Sciatic nerve (tissue), 2 donors: ENCODE measurements around the gene TRERF1. TPM values are rescaled to one million over a fixed set of nuclear protein-coding genes. Genes with fewer than 3 reads are reported as not detected.
"Not testable (repeated sequence)": the region's sequence is repeated elsewhere in the genome, so short reads cannot be mapped to it uniquely, and the experiment has no call there.

ENCODE experiments used
- ATAC-seq: fragments of 200-7000 bp; cut with Tn5 transposase; one replicate; pipeline ENCODE4 v1.9.1; 2020; ENCODE audit warnings: mild to moderate bottlenecking, moderate library complexity
- DNase-seq: peaks from one replicate; pipeline ENCODE4 v3.0.0-alpha.2; 2020; ENCODE audit warnings: low spot score
- intact Hi-C: fragments of 100-400 bp; cut with DNase I; formaldehyde crosslinking; loops from one replicate; pipeline ENCODE4 v1.14.2; 2022
- total RNA-seq: library from RNA; stranded (reverse); fragmentation: NEBNext Ultra II Directional; extraction: Animal tissue kit (Norgen Biotek cat#: 25700); gene quantifications from one replicate; pipeline ENCODE4 v1.2.1, GENCODE V29; 2021
- donor health status: DM: no; HTN: no; CAD: no.
- donor health status: DM: no; HTN: no; CAD: no.

TRERF1 gene
- total RNA-seq, 1 donor from 2014 or later, result 7.0 TPM

GRCh38 chr6:42349753-42350511 is 101.8 kb downstream of the TRERF1 start:
- ATAC-seq (no peak), DNase-seq (no peak)
- intact Hi-C loops, result no loop called here

- no peak for ATAC-seq
- DNase-seq, result no peak
- intact Hi-C loops, result no loop called here
Measured at GRCh38 chr6:42347456-42347855, 104.3 kb downstream of the TRERF1 start.

GRCh38 chr6:42345696-42346416 is 105.9 kb downstream of the TRERF1 start:
- DNase-seq (no peak), ATAC-seq (no peak)
- intact Hi-C loops, result no loop called here

GRCh38 chr6:42344756-42345155 is 107.0 kb downstream of the TRERF1 start:
- DNase-seq (no peak), ATAC-seq (no peak)
- intact Hi-C loops, result no loop called here

GRCh38 chr6:42341771-42342553 is 109.8 kb downstream of the TRERF1 start:
- intact Hi-C loops, result no loop called here
- no peak for ATAC-seq
- DNase-seq, result no peak

- no peak for DNase-seq
- intact Hi-C loops, result no loop called here
- ATAC-seq, result no peak
Measured at GRCh38 chr6:42341221-42341620, 110.5 kb downstream of the TRERF1 start.

- intact Hi-C loops, result no loop called here
- DNase-seq, result no peak
- ATAC-seq, result no peak
Measured at GRCh38 chr6:42340511-42340910, 111.2 kb downstream of the TRERF1 start.

GRCh38 chr6:42339991-42340401 is 111.7 kb downstream of the TRERF1 start:
- DNase-seq, result no peak
- ATAC-seq, result no peak
- intact Hi-C loops, result no loop called here

GRCh38 chr6:42338744-42339222 is 112.9 kb downstream of the TRERF1 start:
- no peak for DNase-seq
- intact Hi-C loops, result no loop called here
- no peak for ATAC-seq

GRCh38 chr6:42337985-42338743 is 113.6 kb downstream of the TRERF1 start:
- DNase-seq (no peak), ATAC-seq (no peak)
- intact Hi-C loops, result no loop called here

GRCh38 chr6:42336431-42336830 is 115.3 kb downstream of the TRERF1 start:
- DNase-seq (no peak), ATAC-seq (no peak)
- intact Hi-C loops, result no loop called here

GRCh38 chr6:42335896-42336295 is 115.8 kb downstream of the TRERF1 start:
- intact Hi-C loops, result no loop called here
- DNase-seq (no peak), ATAC-seq (no peak)

GRCh38 chr6:42334870-42335269 is 116.9 kb downstream of the TRERF1 start:
- ATAC-seq, result no peak
- DNase-seq, result no peak
- intact Hi-C loops, result no loop called here

- intact Hi-C loops, result no loop called here
- no peak for ATAC-seq
- DNase-seq, result no peak
Measured at GRCh38 chr6:42333612-42334011, 118.1 kb downstream of the TRERF1 start.

- ATAC-seq (no peak), DNase-seq (no peak)
- intact Hi-C loops, result no loop called here
Measured at GRCh38 chr6:42332916-42333315, 118.8 kb downstream of the TRERF1 start.

- intact Hi-C loops, result no loop called here
- ATAC-seq (no peak), DNase-seq (no peak)
Measured at GRCh38 chr6:42331019-42331418, 120.7 kb downstream of the TRERF1 start.

GRCh38 chr6:42326248-42326647 is 125.5 kb downstream of the TRERF1 start:
- intact Hi-C loops, result no loop called here
- DNase-seq, result no peak
- no peak for ATAC-seq

GRCh38 chr6:42324656-42325324 is 126.9 kb downstream of the TRERF1 start:
- intact Hi-C loops, DNase-seq, ATAC-seq: not testable (repeated sequence)
